GM12891 (cell line): ENCODE measurements around the gene DIP2A.

Experiments
- POLR2AphosphoS5 ChIP-seq: IDR thresholded peaks from 2 replicates; pipeline ENCODE4 v1.6.1; 2011; ENCODE audit warnings: low read depth, low read length, control low read depth
- POU2F2 ChIP-seq: IDR thresholded peaks from 2 replicates; pipeline ENCODE4 v1.6.1; 2011; ENCODE audit warnings: low read depth, mild to moderate bottlenecking, control low read depth, low read length, moderate library complexity
- SPI1 ChIP-seq: IDR thresholded peaks from 2 replicates; pipeline ENCODE4 v1.6.1; 2011; ENCODE audit warnings: low read depth, low read length, control low read depth
- TAF1 ChIP-seq: IDR thresholded peaks from 2 replicates; pipeline ENCODE4 v1.6.1; 2011; ENCODE audit warnings: low read depth, low read length, control low read depth

DNA sequence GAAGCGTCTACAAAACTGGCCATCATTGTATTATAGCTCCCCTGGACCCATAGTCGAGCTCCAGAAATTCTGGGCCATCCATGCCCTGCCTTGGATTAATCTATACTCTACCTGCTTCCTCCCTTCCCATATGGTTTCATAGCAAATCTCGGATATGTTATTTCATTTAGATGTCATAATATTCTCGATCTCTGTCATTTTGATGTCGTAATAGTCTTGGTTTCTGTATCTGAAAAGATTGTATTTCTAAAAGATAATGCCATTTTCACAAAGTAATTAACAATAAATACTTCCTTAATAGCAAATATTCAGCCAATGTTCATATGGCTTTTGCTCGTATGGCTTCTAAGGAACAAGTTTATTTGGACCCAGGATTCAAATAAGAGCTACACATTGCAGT is 35.1 kb downstream of the DIP2A start:
- no peak for TF ChIP-seq TAF1
- no peak for TF ChIP-seq POLR2AphosphoS5
- TF ChIP-seq SPI1, result no peak
- no peak for TF ChIP-seq POU2F2
